NCI-H524 (cell line): Measurements from ENCODE around the gene RARS1.

Experiments
- DNase-seq, 2 experiments: peaks; one replicate each; lab custom pipeline; 2025; lab: John Stamatoyannopoulos, UW

The RARS1 gene

GRCh38 chr5:168557389-168557788 is 71.1 kb downstream of the RARS1 start:
- DNase-seq: no peak

GRCh38 chr5:168562279-168562678 is 76.0 kb downstream of the RARS1 start:
- DNase-seq: no peak

GRCh38 chr5:168563959-168564358 is 77.7 kb downstream of the RARS1 start:
- no peak for DNase-seq

GRCh38 chr5:168568738-168569137 is 82.5 kb downstream of the RARS1 start:
- DNase-seq: no peak
